GM12878 (cell line): ENCODE measurements around the gene PHAF1. TPM values are rescaled to one million over a fixed set of nuclear protein-coding genes. Genes with fewer than 3 reads are reported as not detected.

Experiments
- ATAC-seq: fragments of 200-7000 bp; cut with Tn5 transposase; 3 replicates; pipeline ENCODE4 v1.9.1; 2020; ENCODE audit warnings: mild to moderate bottlenecking, moderate library complexity
- BruUV-seq: library from RNA; stranded (reverse); fragments of 400-500 nt; replicated peaks from 2 replicates; lab custom pipeline; 2021; lab: Mats Ljungman, UMichigan
- CTCF ChIA-PET: fragments of 300-600 bp; sonication (Branson Sonifier 250); formaldehyde crosslinking; extraction: SDS; loops from one replicate; lab custom pipeline; 2021; ENCODE audit warnings: inconsistent platforms; lab: Yijun Ruan, JAX
- POLR2A ChIA-PET: fragments of 350-600 bp; formaldehyde crosslinking; extraction: SDS; loops from one replicate; lab custom pipeline; 2021; ENCODE audit warnings: inconsistent platforms; lab: Charles Lee
- RAD21 ChIA-PET: fragments of 300-600 bp; sonication (Branson Sonifier 250); formaldehyde crosslinking; loops from one replicate; lab custom pipeline; 2023; ENCODE audit warnings: antibody characterized with exemption; ENCODE audit not compliant: unreplicated experiment; lab: Charles Lee
- SMC1A ChIA-PET: fragments of 300-600 bp; sonication (Branson Sonifier 250); formaldehyde crosslinking; loops from one replicate; lab custom pipeline; 2023; ENCODE audit not compliant: unreplicated experiment, uncharacterized antibody; lab: Charles Lee
- DNase-seq: peaks from one replicate; pipeline ENCODE4 v3.0.0-alpha.2; 2011; ENCODE audit warnings: low read depth, low spot score
- FAIRE-seq: peaks from 3 replicates; lab custom pipeline; 2011; peaks lifted over from hg19 to GRCh38; lab: Jason Lieb, UNC
- H2AFZ ChIP-seq: 2 replicates; pipeline ENCODE4 v1.6.0; 2011; ENCODE audit warnings: low read depth, low read length, control low read depth; ENCODE audit not compliant: control insufficient read depth
- H3K27ac ChIP-seq: 2 replicates; pipeline ENCODE4 v1.5.1; 2011; ENCODE audit warnings: control low read depth; ENCODE audit not compliant: control insufficient read depth, insufficient read depth
- H3K27me3 ChIP-seq, 2 experiments: replicated peaks in 1 of 2; 2 replicates each; pipeline versions ENCODE4 v1.6.0 to v1.6.1; 2011; ENCODE audit warnings: low read length in 1 of 2; ENCODE audit not compliant: control insufficient read depth in 2 of 2, insufficient read depth in 2 of 2
- H3K36me3 ChIP-seq, 2 experiments: 2 replicates each; pipeline ENCODE4 v1.5.1; 2011; ENCODE audit warnings: low read length in 1 of 2; ENCODE audit not compliant: control insufficient read depth in 2 of 2, insufficient read depth in 2 of 2
- H3K4me1 ChIP-seq: 2 replicates; pipeline ENCODE4 v1.6.1; 2011; ENCODE audit warnings: mild to moderate bottlenecking, low read length, moderate library complexity, mixed read lengths; ENCODE audit not compliant: control insufficient read depth, insufficient read depth
- H3K4me2 ChIP-seq: 2 replicates; pipeline ENCODE4 v1.6.0; 2011; ENCODE audit warnings: control low read depth; ENCODE audit not compliant: control insufficient read depth, insufficient read depth
- H3K4me3 ChIP-seq: fragments of 200-600 bp; sonication (generic); 2 replicates; pipeline ENCODE4 v1.5.1; 2016
- H3K79me2 ChIP-seq: 2 replicates; pipeline ENCODE4 v1.6.0; 2011; ENCODE audit warnings: low read length; ENCODE audit not compliant: control insufficient read depth, insufficient read depth
- H3K9ac ChIP-seq: 2 replicates; pipeline ENCODE4 v1.8.0; 2011; ENCODE audit warnings: low read length, control low read depth, mixed read lengths; ENCODE audit not compliant: control insufficient read depth, insufficient read depth
- H3K9me3 ChIP-seq: replicated peaks from 3 replicates; pipeline ENCODE4 v1.5.1; 2011; ENCODE audit warnings: mild to moderate bottlenecking, low read length; ENCODE audit not compliant: control insufficient read depth, insufficient read depth
- H4K20me1 ChIP-seq: 2 replicates; pipeline ENCODE4 v1.6.0; 2011; ENCODE audit not compliant: control insufficient read depth, insufficient read depth
- JUND ChIP-seq: IDR thresholded peaks from 2 replicates; pipeline ENCODE4 v1.6.1; 2012; ENCODE audit warnings: low read depth, mild to moderate bottlenecking, low read length, improper control_type of control experiment, moderate library complexity
- PKNOX1 ChIP-seq: fragments of 450-650 bp; IDR thresholded peaks from 2 replicates; pipeline ENCODE4 v1.6.1; 2016; ENCODE audit warnings: mild to moderate bottlenecking
- RAD51 ChIP-seq: fragments of 450-650 bp; IDR thresholded peaks from 2 replicates; pipeline ENCODE4 v1.6.1; 2016; ENCODE audit warnings: moderate library complexity, mild to moderate bottlenecking, inconsistent platforms
- RUNX3 ChIP-seq: IDR thresholded peaks from 2 replicates; pipeline ENCODE4 v1.6.1; 2012; ENCODE audit warnings: low read length, inconsistent platforms
- WGBS: methylation state at CpG from one replicate; pipeline ENCODE4 v1.1.6; 2016; ENCODE audit warnings: low lambda C conversion rate; ENCODE audit not compliant: insufficient replicate concordance, insufficient coverage; ENCODE audit errors: missing lambda C conversion rate; 5-methylcytosine and 5-hydroxymethylcytosine counted together
- in situ Hi-C: fragments of 300-500 bp; cut with MboI; formaldehyde crosslinking; loops from 9 replicates; pipeline ENCODE4 v1.14.3; 2018; ENCODE audit warnings: mixed read lengths
- intact Hi-C: fragments of 100-400 bp; cut with micrococcal nuclease; formaldehyde crosslinking; loops from one replicate; pipeline ENCODE4 v1.14.2; 2022; ENCODE audit not compliant: unreplicated experiment
- polyA plus RNA-seq, 11 experiments: library from polyadenylated mRNA; depleted of rRNA in 4 of 11; unstranded in 6 of 11; stranded (reverse) in 5 of 11; fragments of >200 nt; fragmentation: Nextera tagmentation in 4 of 11; fragmentation: Illumina TruSeq in 1 of 11; extraction: Ambion mirVana in 4 of 11; extraction: Trizol in 1 of 11; gene quantifications; 1 replicate in 1 of 11; 2 replicates in 10 of 11; pipeline versions ENCODE4 v1.2.1 to v1.2.3, GENCODE V29; 2011 to 2016; ENCODE audit warnings: inconsistent platforms in 2 of 11, missing spikeins in 2 of 11, low read depth in 1 of 11
- total RNA-seq, 4 experiments: library from RNA; depleted of rRNA in 3 of 4; stranded (reverse); fragments of >200 nt in 3 of 4; fragmentation: Illumina TruSeq in 1 of 4; extraction: Trizol in 1 of 4; gene quantifications; 2 replicates each; pipeline versions ENCODE4 v1.2.1 to v1.2.3, GENCODE V29; 2013 to 2021
- TF ChIP-seq, protein P1 (sequence below): fragments of 450-650 bp; IDR thresholded peaks from 2 replicates; pipeline ENCODE4 v1.6.1; 2017; ENCODE audit warnings: mild to moderate bottlenecking, moderate library complexity
- TF ChIP-seq, protein P2 (sequence below): IDR thresholded peaks from 2 replicates; pipeline ENCODE4 v1.6.1; 2011; ENCODE audit warnings: mild to moderate bottlenecking, low read depth, low read length, moderate library complexity; ENCODE audit not compliant: insufficient replicate concordance

PHAF1 gene
- total and polyA plus RNA-seq, 10 of the 15 experiments (the other 5 are each of a cell fraction or from before 2014, with no cell fraction given), result 4.5 to 20.9 (median 14.9) TPM

DNA sequence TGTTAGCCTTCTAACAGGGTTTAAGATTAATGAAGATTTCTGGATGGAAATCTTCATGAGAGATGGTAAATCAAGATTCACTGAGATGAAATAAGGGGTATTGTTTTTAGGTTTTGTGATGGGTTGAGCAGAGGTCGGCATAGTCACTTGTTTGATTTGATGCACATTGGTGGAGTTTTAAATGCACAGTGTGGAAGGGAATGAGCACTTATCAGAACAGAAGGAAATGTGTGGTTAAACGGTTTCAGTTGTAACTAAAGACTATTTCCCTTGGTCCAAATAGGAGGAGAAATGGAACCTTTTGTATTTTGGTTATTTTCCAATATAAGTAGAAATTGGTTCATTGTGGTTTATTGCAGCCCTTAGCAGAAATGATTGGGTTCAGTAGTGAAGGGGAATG lies 46.7 kb upstream of the PHAF1 start:
- peaks cover 8 to 19% of the 10 kb centered on the region in 2 experiments for H3K36me3 ChIP-seq
- FAIRE-seq (peak; percentile 89), DNase-seq (no peak), ATAC-seq (peak; percentile 72)
- intact Hi-C loops (no loop called here), in situ Hi-C loops (no loop called here)
- H3K27ac ChIP-seq, result peak overlapping the region; percentile 76
- ChIA-PET CTCF (interaction anchor here (0.8 to 1.6 kb wide), 4 partner anchors 10 to 37 kb away, joined by 3 to 7 read pairs (median 4); no protein-coding TSS in a partner anchor), POLR2A (no interaction called here), SMC1A (interaction anchor here (0.6 to 2.1 kb wide), 6 partner anchors 12 to 540 kb away, joined by 3 to 9 read pairs (median 4); no protein-coding TSS in a partner anchor), RAD21 (no interaction called here)
- H2AFZ ChIP-seq, result no peak overlapping the region
- H3K79me2 ChIP-seq, result peaks cover 44% of the 10 kb centered on the region
- H3K9me3 ChIP-seq, result peaks cover 2% of the 10 kb centered on the region; the same call in 1 of the 3 replicates
- WGBS, result 0% methylated on average over 2 of the region's 2 CpGs
- peak; percentile 59 for TF ChIP-seq RUNX3
- 0 out of 2 replicates have a peak, but pooled peaks have one; percentile 7 for TF ChIP-seq RAD51
- TF ChIP-seq, protein P1, sequence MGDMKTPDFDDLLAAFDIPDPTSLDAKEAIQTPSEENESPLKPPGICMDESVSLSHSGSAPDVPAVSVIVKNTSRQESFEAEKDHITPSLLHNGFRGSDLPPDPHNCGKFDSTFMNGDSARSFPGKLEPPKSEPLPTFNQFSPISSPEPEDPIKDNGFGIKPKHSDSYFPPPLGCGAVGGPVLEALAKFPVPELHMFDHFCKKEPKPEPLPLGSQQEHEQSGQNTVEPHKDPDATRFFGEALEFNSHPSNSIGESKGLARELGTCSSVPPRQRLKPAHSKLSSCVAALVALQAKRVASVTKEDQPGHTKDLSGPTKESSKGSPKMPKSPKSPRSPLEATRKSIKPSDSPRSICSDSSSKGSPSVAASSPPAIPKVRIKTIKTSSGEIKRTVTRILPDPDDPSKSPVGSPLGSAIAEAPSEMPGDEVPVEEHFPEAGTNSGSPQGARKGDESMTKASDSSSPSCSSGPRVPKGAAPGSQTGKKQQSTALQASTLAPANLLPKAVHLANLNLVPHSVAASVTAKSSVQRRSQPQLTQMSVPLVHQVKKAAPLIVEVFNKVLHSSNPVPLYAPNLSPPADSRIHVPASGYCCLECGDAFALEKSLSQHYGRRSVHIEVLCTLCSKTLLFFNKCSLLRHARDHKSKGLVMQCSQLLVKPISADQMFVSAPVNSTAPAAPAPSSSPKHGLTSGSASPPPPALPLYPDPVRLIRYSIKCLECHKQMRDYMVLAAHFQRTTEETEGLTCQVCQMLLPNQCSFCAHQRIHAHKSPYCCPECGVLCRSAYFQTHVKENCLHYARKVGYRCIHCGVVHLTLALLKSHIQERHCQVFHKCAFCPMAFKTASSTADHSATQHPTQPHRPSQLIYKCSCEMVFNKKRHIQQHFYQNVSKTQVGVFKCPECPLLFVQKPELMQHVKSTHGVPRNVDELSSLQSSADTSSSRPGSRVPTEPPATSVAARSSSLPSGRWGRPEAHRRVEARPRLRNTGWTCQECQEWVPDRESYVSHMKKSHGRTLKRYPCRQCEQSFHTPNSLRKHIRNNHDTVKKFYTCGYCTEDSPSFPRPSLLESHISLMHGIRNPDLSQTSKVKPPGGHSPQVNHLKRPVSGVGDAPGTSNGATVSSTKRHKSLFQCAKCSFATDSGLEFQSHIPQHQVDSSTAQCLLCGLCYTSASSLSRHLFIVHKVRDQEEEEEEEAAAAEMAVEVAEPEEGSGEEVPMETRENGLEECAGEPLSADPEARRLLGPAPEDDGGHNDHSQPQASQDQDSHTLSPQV, result no peak
- TF ChIP-seq PKNOX1, result no peak
- TF ChIP-seq JUND, result no peak
- TF ChIP-seq, protein P2, sequence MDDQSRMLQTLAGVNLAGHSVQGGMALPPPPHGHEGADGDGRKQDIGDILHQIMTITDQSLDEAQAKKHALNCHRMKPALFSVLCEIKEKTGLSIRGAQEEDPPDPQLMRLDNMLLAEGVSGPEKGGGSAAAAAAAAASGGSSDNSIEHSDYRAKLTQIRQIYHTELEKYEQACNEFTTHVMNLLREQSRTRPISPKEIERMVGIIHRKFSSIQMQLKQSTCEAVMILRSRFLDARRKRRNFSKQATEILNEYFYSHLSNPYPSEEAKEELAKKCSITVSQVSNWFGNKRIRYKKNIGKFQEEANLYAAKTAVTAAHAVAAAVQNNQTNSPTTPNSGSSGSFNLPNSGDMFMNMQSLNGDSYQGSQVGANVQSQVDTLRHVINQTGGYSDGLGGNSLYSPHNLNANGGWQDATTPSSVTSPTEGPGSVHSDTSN, result no peak
- no peaks in the 10 kb centered on the region for H4K20me1 ChIP-seq
- BruUV-seq, result no TSS peak
- no peak overlapping the region for H3K4me3 ChIP-seq
- H3K4me1 ChIP-seq, result peaks cover 16% of the 10 kb centered on the region
- H3K27me3 ChIP-seq, result no peaks in the 10 kb centered on the region
- peak overlapping the region; percentile 84 for H3K4me2 ChIP-seq
- H3K9ac ChIP-seq, result no peak overlapping the region
